ENCODE data around the gene PUS3.

PUS3 gene

DNA sequence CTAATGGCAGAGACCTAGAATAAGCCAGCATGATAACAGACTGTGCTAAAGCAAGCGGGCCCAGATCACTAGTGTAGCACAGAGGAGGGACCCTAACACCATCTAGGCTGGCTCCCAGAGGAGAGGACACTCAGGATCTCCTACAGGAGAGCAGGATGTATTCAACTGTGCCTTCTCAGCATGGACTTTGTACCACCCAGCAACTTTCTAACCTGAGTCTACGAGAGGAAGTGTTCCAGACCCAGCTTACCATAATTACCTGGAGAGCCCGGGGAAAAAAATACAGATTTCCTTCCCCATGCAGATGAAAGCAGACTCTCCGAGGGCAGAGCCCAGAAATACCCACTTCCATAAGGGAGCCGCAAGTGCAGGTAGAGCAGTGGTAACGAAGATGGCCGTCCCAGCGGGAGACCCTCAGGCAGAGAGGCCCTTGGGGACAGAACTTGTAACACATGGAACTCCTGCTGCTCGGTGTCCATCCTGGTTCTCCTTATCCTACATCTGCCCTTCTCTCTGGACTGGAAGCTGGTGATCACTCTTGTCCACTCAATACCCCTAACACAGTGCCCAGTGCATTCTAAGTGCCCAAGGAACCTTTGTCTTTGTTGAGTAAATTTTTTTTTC, 21.5 kb upstream of the PUS3 start:
- no peak overlapping the region for H3K4me3 ChIP-seq (ENCODE audit: low read depth, low read length)
- DNase-seq (ENCODE audit: low read depth): no peak
- no peak for TF ChIP-seq MYC (IDR thresholded peaks at IDR 0.05; ENCODE audit: low read depth, low read length)
- TF ChIP-seq, protein P1, sequence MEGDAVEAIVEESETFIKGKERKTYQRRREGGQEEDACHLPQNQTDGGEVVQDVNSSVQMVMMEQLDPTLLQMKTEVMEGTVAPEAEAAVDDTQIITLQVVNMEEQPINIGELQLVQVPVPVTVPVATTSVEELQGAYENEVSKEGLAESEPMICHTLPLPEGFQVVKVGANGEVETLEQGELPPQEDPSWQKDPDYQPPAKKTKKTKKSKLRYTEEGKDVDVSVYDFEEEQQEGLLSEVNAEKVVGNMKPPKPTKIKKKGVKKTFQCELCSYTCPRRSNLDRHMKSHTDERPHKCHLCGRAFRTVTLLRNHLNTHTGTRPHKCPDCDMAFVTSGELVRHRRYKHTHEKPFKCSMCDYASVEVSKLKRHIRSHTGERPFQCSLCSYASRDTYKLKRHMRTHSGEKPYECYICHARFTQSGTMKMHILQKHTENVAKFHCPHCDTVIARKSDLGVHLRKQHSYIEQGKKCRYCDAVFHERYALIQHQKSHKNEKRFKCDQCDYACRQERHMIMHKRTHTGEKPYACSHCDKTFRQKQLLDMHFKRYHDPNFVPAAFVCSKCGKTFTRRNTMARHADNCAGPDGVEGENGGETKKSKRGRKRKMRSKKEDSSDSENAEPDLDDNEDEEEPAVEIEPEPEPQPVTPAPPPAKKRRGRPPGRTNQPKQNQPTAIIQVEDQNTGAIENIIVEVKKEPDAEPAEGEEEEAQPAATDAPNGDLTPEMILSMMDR (IDR thresholded peaks at IDR 0.05; ENCODE audit: low read depth, low read length): no peak
- TF ChIP-seq, protein P2, sequence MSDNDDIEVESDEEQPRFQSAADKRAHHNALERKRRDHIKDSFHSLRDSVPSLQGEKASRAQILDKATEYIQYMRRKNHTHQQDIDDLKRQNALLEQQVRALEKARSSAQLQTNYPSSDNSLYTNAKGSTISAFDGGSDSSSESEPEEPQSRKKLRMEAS (IDR thresholded peaks at IDR 0.05; ENCODE audit: low read depth, low read length): no peak
- no peak for TF ChIP-seq POLR2A (IDR thresholded peaks at IDR 0.05; ENCODE audit: extremely low read depth, insufficient read length)

DNA sequence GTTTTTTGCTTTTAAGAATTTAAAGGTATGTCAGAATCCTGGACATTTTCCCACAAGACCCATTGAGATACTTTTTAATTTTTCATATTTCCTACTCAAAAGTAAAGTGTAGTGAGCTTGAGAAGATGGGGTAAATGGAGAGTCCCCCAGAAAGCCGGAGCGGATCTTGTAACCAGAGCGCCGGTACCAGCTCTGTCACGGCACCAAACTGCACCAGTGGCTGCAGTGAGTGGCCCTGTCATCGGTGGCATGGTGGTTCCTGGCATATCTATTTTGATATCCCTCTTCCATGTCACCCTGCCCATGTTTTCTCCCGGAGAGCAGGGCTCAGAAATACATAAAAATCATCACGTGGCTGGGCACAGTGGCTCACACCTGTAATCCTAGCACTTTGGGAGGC, 20.6 kb upstream of the PUS3 start:
- no peak for DNase-seq (ENCODE audit: low read depth)
- TF ChIP-seq POLR2A (IDR thresholded peaks at IDR 0.05; ENCODE audit: extremely low read depth, insufficient read length) (no peak), MYC (IDR thresholded peaks at IDR 0.05; ENCODE audit: low read depth, low read length) (no peak)
- TF ChIP-seq, protein P2 (IDR thresholded peaks at IDR 0.05; ENCODE audit: low read depth, low read length): no peak
- TF ChIP-seq, protein P1 (IDR thresholded peaks at IDR 0.05; ENCODE audit: low read depth, low read length): no peak

DNA sequence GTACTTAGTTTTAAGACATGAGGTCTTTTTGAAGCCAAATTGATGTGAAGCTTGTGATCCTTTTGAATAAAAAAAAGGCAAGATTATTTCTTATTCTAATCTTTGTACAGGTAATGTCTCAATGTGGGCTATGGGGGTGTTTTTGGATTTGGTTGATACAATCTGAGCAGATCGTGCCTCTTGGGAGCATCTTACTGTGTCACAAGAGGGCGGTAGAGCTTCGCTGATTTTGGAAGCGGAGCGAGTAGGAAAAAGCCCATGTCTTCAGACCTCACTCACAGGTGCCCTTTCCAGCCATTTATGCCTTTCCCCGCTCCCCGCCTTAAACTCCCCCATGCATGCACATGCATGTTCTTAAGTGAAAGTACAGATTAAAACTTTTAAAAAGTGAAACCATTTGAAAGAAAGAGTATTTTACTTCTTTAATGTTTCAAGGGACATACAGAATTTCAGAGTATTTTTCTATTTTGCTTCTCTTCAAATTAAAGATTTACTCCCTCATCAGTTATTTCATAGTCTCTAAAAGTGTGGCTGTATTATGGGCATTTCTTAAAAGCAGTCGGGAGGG, 20.1 kb upstream of the PUS3 start:
- TF ChIP-seq MYC (IDR thresholded peaks at IDR 0.05; ENCODE audit: low read depth, low read length) (no peak), POLR2A (IDR thresholded peaks at IDR 0.05; ENCODE audit: extremely low read depth, insufficient read length) (no peak)
- TF ChIP-seq, protein P1 (IDR thresholded peaks at IDR 0.05; ENCODE audit: low read depth, low read length): peak; percentile 94
- TF ChIP-seq, protein P2 (IDR thresholded peaks at IDR 0.05; ENCODE audit: low read depth, low read length): no peak
- peak; percentile 82 for DNase-seq (ENCODE audit: low read depth)
- H3K4me3 ChIP-seq (ENCODE audit: low read depth, low read length): no peak overlapping the region

More for the DNA sequence above, 20.6 kb upstream of the PUS3 start:
- H3K4me3 ChIP-seq (ENCODE audit: low read depth, low read length): no peak overlapping the region

DNA sequence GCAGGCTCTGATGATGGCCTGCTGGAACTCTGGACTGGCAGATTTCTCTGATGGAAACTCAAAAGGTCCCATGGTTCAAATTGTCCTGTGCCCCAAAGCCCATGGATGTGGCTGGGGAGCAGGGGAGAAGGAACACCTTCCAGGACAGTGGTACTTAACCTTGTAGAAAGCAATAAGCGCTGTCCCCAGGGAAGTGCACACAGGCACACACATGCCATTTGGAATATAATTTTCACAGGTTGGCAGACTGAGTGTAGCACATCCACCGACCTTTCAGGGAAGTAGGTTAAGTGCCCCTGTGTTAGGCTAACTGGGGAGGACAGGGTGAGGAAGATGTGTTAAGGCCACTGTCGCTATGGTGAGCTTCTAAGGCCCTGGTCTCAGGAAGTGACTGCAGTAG, 19.1 kb upstream of the PUS3 start:
- H3K4me3 ChIP-seq (ENCODE audit: low read depth, low read length): no peak overlapping the region
- TF ChIP-seq POLR2A (IDR thresholded peaks at IDR 0.05; ENCODE audit: extremely low read depth, insufficient read length) (no peak), MYC (IDR thresholded peaks at IDR 0.05; ENCODE audit: low read depth, low read length) (no peak)
- TF ChIP-seq, protein P1 (IDR thresholded peaks at IDR 0.05; ENCODE audit: low read depth, low read length): no peak
- TF ChIP-seq, protein P2 (IDR thresholded peaks at IDR 0.05; ENCODE audit: low read depth, low read length): no peak
- no peak for DNase-seq (ENCODE audit: low read depth)

DNA sequence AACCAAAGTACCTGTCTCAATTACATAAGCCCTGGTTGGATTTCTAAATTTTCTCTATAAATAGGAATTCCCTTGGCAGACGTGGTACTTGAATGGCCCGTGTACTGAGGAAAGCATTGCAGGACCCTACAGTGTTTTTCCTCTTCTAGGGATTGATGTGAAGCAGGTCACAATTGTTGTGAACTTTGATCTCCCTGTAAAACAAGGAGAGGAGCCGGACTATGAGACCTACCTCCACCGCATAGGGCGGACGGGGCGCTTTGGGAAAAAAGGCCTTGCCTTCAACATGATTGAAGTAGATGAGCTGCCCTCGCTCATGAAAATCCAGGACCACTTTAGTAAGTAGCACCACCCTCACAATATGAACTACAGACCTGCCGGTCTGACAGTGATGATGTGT, 18.0 kb upstream of the PUS3 start:
- H3K4me3 ChIP-seq (ENCODE audit: low read depth, low read length): no peak overlapping the region
- TF ChIP-seq, protein P2 (IDR thresholded peaks at IDR 0.05; ENCODE audit: low read depth, low read length): no peak
- TF ChIP-seq POLR2A (IDR thresholded peaks at IDR 0.05; ENCODE audit: extremely low read depth, insufficient read length) (no peak), MYC (IDR thresholded peaks at IDR 0.05; ENCODE audit: low read depth, low read length) (no peak)
- TF ChIP-seq, protein P1 (IDR thresholded peaks at IDR 0.05; ENCODE audit: low read depth, low read length): no peak
- DNase-seq (ENCODE audit: low read depth): no peak

All from NB4 (cell line).